HG02870 (cell line): Measurements from ENCODE around the gene UBL4B.
"Not testable (repeated sequence)": the region's sequence is repeated elsewhere in the genome, so short reads cannot be mapped to it uniquely, and the experiment has no call there.

Source experiments
- ATAC-seq: cut with Tn5 transposase; IDR thresholded peaks from one replicate; pipeline ENCODE4 v1.9.1; 2021; ENCODE audit warnings: mild to moderate bottlenecking, moderate library complexity; ENCODE audit not compliant: unreplicated experiment

The UBL4B gene

GRCh38 chr1:110112143-110112542, at the start of gene UBL4B:
TSS of gene UBL4B (plus strand) at chr1:110112443. CDS start at chr1:110112535, 92 bp downstream.
- no peak for ATAC-seq

DNA sequence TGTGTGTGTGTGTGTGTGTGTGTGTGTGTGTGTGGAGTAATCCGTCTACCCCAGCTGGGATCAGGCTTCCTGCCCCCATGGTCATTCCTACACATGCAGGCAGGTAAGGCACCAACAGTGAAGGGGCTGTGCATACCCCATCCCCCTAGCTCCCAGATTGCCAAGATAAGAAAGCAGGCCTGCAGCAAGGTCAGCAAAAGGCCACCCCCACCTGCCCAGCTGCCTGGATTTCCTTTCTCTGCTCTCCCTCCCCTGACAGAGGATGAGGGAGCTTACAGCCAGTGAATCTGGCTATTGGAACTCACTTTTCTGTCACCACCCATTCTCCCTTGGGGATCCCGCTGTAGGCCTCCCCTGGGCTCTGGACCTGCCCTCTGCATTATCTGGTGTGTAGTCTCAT, 49.6 kb upstream of the UBL4B start:
- ATAC-seq: no peak

DNA sequence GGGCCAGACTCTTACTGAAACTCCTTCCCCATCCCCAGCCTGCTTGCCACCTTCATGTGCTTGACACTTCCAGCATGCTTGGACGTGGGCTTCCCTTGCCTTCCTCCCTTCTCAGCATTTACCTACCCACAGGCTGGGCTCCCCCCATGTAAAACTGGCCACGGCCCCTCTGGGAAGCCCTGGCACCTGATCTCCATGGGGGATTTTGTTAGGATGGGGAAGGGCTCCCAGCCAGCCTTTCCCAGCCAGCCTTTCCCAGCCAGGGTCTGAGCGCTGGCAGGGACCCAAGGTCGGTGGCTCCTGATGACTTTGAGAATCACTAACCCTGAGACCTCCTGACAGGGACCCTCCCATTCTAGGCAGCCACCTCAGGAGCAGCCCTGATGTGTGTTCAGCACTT, 48.5 kb upstream of the UBL4B start:
- ATAC-seq: no peak

DNA sequence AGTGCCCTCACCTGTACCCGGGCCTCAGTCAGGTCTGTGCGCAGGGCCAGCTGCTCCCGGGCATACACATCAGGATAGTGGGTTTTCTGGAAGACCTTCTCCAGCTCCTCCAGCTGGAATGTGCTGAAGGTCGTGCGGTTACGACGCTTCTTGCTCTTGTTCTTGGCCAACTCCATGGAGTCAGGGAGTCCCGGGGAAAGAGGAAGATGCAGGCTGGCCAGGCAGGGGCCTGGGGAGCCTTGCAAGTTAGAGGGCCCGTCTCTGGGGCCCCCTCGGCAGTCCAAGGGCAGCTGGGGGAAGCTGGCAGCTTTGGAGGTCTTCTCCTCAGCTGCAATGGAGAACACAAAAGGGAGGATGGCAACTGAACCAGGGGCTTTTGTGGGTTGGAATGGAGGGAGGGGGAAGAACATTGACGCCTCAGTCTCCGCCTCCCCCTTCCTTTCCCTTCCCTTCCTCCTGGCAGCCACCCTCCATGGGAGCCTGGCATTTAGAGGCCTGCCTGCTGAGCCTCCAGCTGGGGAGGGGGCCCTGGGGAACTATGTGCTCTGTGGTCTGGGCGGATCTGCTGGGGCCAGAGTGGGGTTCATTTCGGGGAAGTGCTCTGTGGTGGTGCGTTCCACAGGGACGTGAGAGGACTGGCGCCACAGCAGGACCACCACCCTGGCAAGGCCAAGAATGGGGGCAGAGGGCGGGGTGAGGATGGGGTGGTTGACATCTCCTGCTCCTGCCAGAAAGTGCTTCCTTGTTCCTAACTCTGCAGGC, 47.5 kb upstream of the UBL4B start:
- no peak for ATAC-seq

DNA sequence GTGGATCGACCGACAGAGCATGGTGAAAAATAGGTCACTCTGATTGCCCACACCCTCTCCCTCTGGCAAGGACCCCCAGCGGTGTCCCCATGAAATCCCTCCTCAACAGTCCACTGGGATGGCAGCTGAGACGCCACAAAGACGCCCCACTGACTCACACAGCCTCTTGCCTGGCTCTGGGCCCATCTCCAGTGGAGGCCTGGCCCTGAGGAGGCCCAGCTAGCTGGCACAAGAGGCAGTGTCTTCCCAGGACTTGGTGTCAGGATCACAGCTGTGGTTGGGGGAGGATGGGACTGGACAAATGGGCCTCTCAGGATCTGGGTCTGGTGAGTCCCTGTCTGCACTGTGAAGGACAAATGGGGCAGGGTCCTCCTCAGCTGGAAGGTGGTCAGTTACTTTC, 46.4 kb upstream of the UBL4B start:
- ATAC-seq: no peak

DNA sequence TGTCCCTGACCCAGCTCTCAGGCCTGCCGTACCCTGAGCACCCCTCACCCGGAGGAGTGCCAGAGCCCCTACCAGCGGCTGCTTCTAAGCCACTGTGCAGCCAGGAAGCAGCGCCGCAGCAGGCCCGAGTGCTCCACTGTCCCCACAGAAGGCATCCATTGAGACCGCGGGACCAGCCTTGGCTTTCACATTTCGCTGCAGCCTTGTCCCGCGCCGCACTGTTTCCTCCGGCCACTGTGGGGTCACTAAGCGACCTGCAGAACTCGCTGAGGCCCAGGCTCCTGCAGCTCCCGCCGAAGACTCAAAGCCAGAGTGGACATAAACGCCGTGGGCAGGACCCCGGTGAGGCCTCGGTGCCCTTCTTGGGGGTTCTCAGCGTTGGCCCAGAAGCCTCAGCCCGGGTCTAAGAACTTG, 44.8 kb upstream of the UBL4B start:
- no peak for ATAC-seq

DNA sequence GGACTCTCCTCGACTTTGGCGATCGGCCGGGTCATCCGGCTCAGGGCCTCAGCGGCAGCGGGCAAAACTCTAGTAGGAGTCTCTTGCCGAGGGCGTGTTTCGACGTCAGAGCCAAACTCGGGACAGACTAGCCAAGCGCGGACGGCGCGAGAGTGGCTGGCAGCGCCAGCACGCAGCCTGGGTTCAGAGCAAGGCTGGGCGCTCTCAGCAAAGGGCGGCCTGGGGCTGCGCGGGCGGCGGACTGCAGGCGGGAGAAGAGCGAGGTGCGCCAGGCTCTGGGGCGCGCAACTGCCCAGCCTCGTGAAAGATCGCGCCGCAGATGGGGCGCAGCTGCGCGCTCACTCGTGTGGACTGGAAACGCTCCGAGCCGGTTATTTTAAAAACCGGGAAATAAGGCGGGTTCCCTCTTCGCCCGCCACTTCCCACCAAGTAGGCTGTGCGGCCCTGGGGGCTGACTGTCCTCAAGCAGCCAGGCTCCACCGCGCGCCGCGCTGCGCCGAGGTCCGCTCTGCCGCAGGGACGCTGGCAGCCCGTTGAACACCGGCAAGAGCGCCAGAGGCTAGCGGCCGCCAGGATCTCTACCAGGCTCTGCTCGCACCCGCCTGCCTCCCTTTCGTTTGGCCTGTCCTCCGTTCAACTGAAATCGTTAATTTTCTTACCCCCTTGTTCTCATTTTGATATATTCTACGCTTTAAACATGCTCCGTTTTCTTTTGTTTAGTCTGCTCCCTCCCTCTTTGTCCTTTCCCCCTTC, 44.2 kb upstream of the UBL4B start:
- ATAC-seq: no peak

GRCh38 chr1:110068646-110069403, 43.4 kb upstream of the UBL4B start:
- no peak for ATAC-seq

- no peak for ATAC-seq
Measured at GRCh38 chr1:110069404-110070281, 42.6 kb upstream of the UBL4B start.

- ATAC-seq: no peak
Measured at GRCh38 chr1:110070282-110070669, 42.0 kb upstream of the UBL4B start.

DNA sequence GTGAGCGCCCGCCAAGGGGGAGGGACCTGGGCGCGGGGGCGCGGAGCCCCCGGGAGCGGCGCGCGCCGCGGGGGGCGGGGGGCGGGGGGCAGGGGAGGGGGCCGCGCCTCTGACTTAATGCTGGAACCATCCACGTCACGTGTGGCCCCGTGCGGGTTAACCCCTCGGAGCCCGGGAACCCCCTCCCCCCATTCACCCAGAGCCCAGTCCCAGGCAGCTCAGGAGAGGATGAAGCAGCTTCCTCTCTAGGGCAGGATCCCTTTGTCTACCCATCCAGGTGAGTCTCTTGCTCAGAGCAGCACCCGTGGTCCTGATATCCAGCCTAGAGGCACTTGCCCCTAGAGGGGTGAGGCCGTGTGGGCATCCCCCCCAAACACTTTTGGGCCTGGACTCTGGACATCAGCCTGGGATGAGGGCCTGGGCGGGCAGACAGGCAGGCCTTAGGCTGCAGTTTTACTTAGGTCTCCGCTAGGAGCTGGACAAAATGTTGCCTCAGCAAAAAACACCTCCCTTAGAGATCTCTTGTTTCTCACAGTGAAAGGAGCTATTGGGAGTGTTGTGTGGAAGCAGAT, 41.5 kb upstream of the UBL4B start, which contains the start of gene ALX3:
ALX3 (minus strand) TSS at position 2 of the 572 bp plus-strand sequence. CDS start 60 bp downstream, outside the sequence.
- ATAC-seq: no peak

GRCh38 chr1:110074166-110074565, 38.1 kb upstream of the UBL4B start:
- no peak for ATAC-seq

- no peak for ATAC-seq
Measured at GRCh38 chr1:110076789-110077500, 35.3 kb upstream of the UBL4B start.

- not testable (repeated sequence) for ATAC-seq
Measured at GRCh38 chr1:110079995-110080394, 32.2 kb upstream of the UBL4B start.

- no peak for ATAC-seq
Measured at GRCh38 chr1:110081061-110081460, 31.2 kb upstream of the UBL4B start.

- ATAC-seq: no peak
Measured at GRCh38 chr1:110082477-110082876, 29.8 kb upstream of the UBL4B start.

- no peak for ATAC-seq
Measured at GRCh38 chr1:110083061-110083865, 29.0 kb upstream of the UBL4B start.

- no peak for ATAC-seq
Measured at GRCh38 chr1:110083866-110084226, 28.4 kb upstream of the UBL4B start.
